T-helper 1 cell treated with Interleukin-12 subunit alpha and Interleukin-12 subunit beta and Interleukin-4 antibody, amounts not matched to agents 30 μg/mL and 1 μg/mL, for 36 hours (primary cell): Measurements from ENCODE around the gene COG5.

Experiments used
- H3K27ac Mint-ChIP-seq: one replicate; pipeline ENCODE4 v1.8.0; 2021; ENCODE audit warnings: mild to moderate bottlenecking, mixed read lengths
- H3K27me3 Mint-ChIP-seq: one replicate; pipeline ENCODE4 v1.8.0; 2021; ENCODE audit warnings: low read depth, mixed read lengths
- H3K36me3 Mint-ChIP-seq: one replicate; pipeline ENCODE4 v1.8.0; 2021; ENCODE audit warnings: low read depth, mixed read lengths
- H3K4me1 Mint-ChIP-seq: one replicate; pipeline ENCODE4 v1.8.0; 2021; ENCODE audit warnings: low read depth, mixed read lengths
- H3K4me3 Mint-ChIP-seq: one replicate; pipeline ENCODE4 v1.8.0; 2021; ENCODE audit warnings: mild to moderate bottlenecking, moderate library complexity, mixed read lengths
- H3K9me3 Mint-ChIP-seq: one replicate; pipeline ENCODE4 v1.8.0; 2021; ENCODE audit warnings: mixed read lengths

COG5 gene

GRCh38 chr7:107439025-107439424, 124.7 kb downstream of the COG5 start:
- peaks cover 12% of the 10 kb centered on the region for H3K36me3 Mint-ChIP-seq
- no peak overlapping the region for H3K27ac Mint-ChIP-seq
- H3K27me3 Mint-ChIP-seq: no peaks in the 10 kb centered on the region
- H3K4me3 Mint-ChIP-seq: no peak overlapping the region
- H3K4me1 Mint-ChIP-seq: peaks cover 3% of the 10 kb centered on the region
- peaks cover 17% of the 10 kb centered on the region for H3K9me3 Mint-ChIP-seq

GRCh38 chr7:107435749-107436148, 128.0 kb downstream of the COG5 start:
- Mint-ChIP-seq H3K27me3 (no peaks in the 10 kb centered on the region), H3K27ac (no peak overlapping the region), H3K36me3 (peaks cover 6% of the 10 kb centered on the region), H3K4me1 (no peaks in the 10 kb centered on the region), H3K9me3 (peaks cover 10% of the 10 kb centered on the region), H3K4me3 (no peak overlapping the region)

- Mint-ChIP-seq H3K9me3 (peaks cover 13% of the 10 kb centered on the region), H3K27ac (no peak overlapping the region), H3K27me3 (no peaks in the 10 kb centered on the region), H3K4me3 (no peak overlapping the region), H3K4me1 (no peaks in the 10 kb centered on the region), H3K36me3 (peaks cover 7% of the 10 kb centered on the region)
Measured at GRCh38 chr7:107432261-107432660, 131.5 kb downstream of the COG5 start.

GRCh38 chr7:107430057-107430456, 133.7 kb downstream of the COG5 start:
- Mint-ChIP-seq H3K9me3 (peaks cover 6% of the 10 kb centered on the region), H3K4me3 (no peak overlapping the region), H3K36me3 (peaks cover 3% of the 10 kb centered on the region), H3K27me3 (no peaks in the 10 kb centered on the region), H3K27ac (no peak overlapping the region), H3K4me1 (no peaks in the 10 kb centered on the region)

- H3K36me3 Mint-ChIP-seq: peaks cover 3% of the 10 kb centered on the region
- no peak overlapping the region for H3K4me3 Mint-ChIP-seq
- no peak overlapping the region for H3K27ac Mint-ChIP-seq
- H3K27me3 Mint-ChIP-seq: no peaks in the 10 kb centered on the region
- peaks cover 3% of the 10 kb centered on the region for H3K9me3 Mint-ChIP-seq
- no peaks in the 10 kb centered on the region for H3K4me1 Mint-ChIP-seq
Measured at GRCh38 chr7:107428642-107429041, 135.1 kb downstream of the COG5 start.

- Mint-ChIP-seq H3K4me3 (no peak overlapping the region), H3K27ac (no peak overlapping the region), H3K36me3 (peaks cover 2% of the 10 kb centered on the region), H3K9me3 (peaks cover 3% of the 10 kb centered on the region), H3K27me3 (no peaks in the 10 kb centered on the region), H3K4me1 (no peaks in the 10 kb centered on the region)
Measured at GRCh38 chr7:107427462-107427861, 136.3 kb downstream of the COG5 start.

- Mint-ChIP-seq H3K27ac (no peak overlapping the region), H3K27me3 (no peaks in the 10 kb centered on the region), H3K4me1 (no peaks in the 10 kb centered on the region), H3K4me3 (no peak overlapping the region), H3K36me3 (peaks cover 11% of the 10 kb centered on the region), H3K9me3 (no peaks in the 10 kb centered on the region)
Measured at GRCh38 chr7:107414198-107414597, 149.5 kb downstream of the COG5 start.

- no peaks in the 10 kb centered on the region for H3K27me3 Mint-ChIP-seq
- H3K27ac Mint-ChIP-seq: no peak overlapping the region
- peaks cover 14% of the 10 kb centered on the region for H3K36me3 Mint-ChIP-seq
- no peaks in the 10 kb centered on the region for H3K4me1 Mint-ChIP-seq
- H3K4me3 Mint-ChIP-seq: no peak overlapping the region
- no peaks in the 10 kb centered on the region for H3K9me3 Mint-ChIP-seq
Measured at GRCh38 chr7:107408349-107408748, 155.4 kb downstream of the COG5 start.

GRCh38 chr7:107405559-107405958, 158.2 kb downstream of the COG5 start:
- Mint-ChIP-seq H3K36me3 (peaks cover 9% of the 10 kb centered on the region), H3K27ac (no peak overlapping the region), H3K4me1 (no peaks in the 10 kb centered on the region), H3K9me3 (no peaks in the 10 kb centered on the region), H3K27me3 (no peaks in the 10 kb centered on the region), H3K4me3 (no peak overlapping the region)

- Mint-ChIP-seq H3K27me3 (no peaks in the 10 kb centered on the region), H3K27ac (peak overlapping the region; percentile 23), H3K4me3 (no peak overlapping the region), H3K9me3 (no peaks in the 10 kb centered on the region), H3K36me3 (peaks cover 8% of the 10 kb centered on the region), H3K4me1 (no peaks in the 10 kb centered on the region)
Measured at GRCh38 chr7:107404740-107405537, 158.8 kb downstream of the COG5 start.

GRCh38 chr7:107398161-107398560, 165.6 kb downstream of the COG5 start:
- H3K27me3 Mint-ChIP-seq: no peaks in the 10 kb centered on the region
- no peaks in the 10 kb centered on the region for H3K9me3 Mint-ChIP-seq
- H3K4me3 Mint-ChIP-seq: no peak overlapping the region
- no peaks in the 10 kb centered on the region for H3K4me1 Mint-ChIP-seq
- H3K27ac Mint-ChIP-seq: no peak overlapping the region
- H3K36me3 Mint-ChIP-seq: peaks cover 6% of the 10 kb centered on the region

GRCh38 chr7:107396990-107397389, 166.7 kb downstream of the COG5 start:
- no peaks in the 10 kb centered on the region for H3K27me3 Mint-ChIP-seq
- no peak overlapping the region for H3K4me3 Mint-ChIP-seq
- H3K36me3 Mint-ChIP-seq: peaks cover 6% of the 10 kb centered on the region
- H3K9me3 Mint-ChIP-seq: no peaks in the 10 kb centered on the region
- no peaks in the 10 kb centered on the region for H3K4me1 Mint-ChIP-seq
- no peak overlapping the region for H3K27ac Mint-ChIP-seq

GRCh38 chr7:107396081-107396480, 167.6 kb downstream of the COG5 start:
- Mint-ChIP-seq H3K4me3 (no peak overlapping the region), H3K27ac (no peak overlapping the region), H3K4me1 (no peaks in the 10 kb centered on the region), H3K36me3 (peaks cover 6% of the 10 kb centered on the region), H3K9me3 (no peaks in the 10 kb centered on the region), H3K27me3 (no peaks in the 10 kb centered on the region)

- no peak overlapping the region for H3K4me3 Mint-ChIP-seq
- no peaks in the 10 kb centered on the region for H3K4me1 Mint-ChIP-seq
- no peaks in the 10 kb centered on the region for H3K9me3 Mint-ChIP-seq
- peaks cover 6% of the 10 kb centered on the region for H3K36me3 Mint-ChIP-seq
- no peaks in the 10 kb centered on the region for H3K27me3 Mint-ChIP-seq
- H3K27ac Mint-ChIP-seq: no peak overlapping the region
Measured at GRCh38 chr7:107394831-107395230, 168.9 kb downstream of the COG5 start.

GRCh38 chr7:107394276-107394675, 169.4 kb downstream of the COG5 start:
- no peaks in the 10 kb centered on the region for H3K9me3 Mint-ChIP-seq
- H3K27ac Mint-ChIP-seq: no peak overlapping the region
- no peaks in the 10 kb centered on the region for H3K27me3 Mint-ChIP-seq
- no peak overlapping the region for H3K4me3 Mint-ChIP-seq
- H3K4me1 Mint-ChIP-seq: no peaks in the 10 kb centered on the region
- peaks cover 5% of the 10 kb centered on the region for H3K36me3 Mint-ChIP-seq
